GM12872 (cell line): ENCODE measurements around the gene MIB2.

Experiments used
- CTCF ChIP-seq: IDR thresholded peaks from 3 replicates; pipeline ENCODE4 v1.5.1; 2011; ENCODE audit warnings: low read depth, mild to moderate bottlenecking, low read length, moderate library complexity; ENCODE audit not compliant: insufficient read depth

MIB2 gene

GRCh38 chr1:1605034-1605591, 10.2 kb upstream of the MIB2 start:
- no peak for TF ChIP-seq CTCF

GRCh38 chr1:1605724-1606123, 9.6 kb upstream of the MIB2 start:
- TF ChIP-seq CTCF: no peak

GRCh38 chr1:1606232-1606631, 9.1 kb upstream of the MIB2 start:
- TF ChIP-seq CTCF: no peak

GRCh38 chr1:1609822-1610485, 5.3 kb upstream of the MIB2 start:
- no peak for TF ChIP-seq CTCF

GRCh38 chr1:1610796-1611195, 4.5 kb upstream of the MIB2 start:
- no peak for TF ChIP-seq CTCF

- no peak for TF ChIP-seq CTCF
Measured at GRCh38 chr1:1612104-1612400, 3.2 kb upstream of the MIB2 start.

- TF ChIP-seq CTCF: no peak
Measured at GRCh38 chr1:1613509-1614082, 1.7 kb upstream of the MIB2 start.
